IMR-90 (cell line): ENCODE measurements around the gene KLKB1. TPM values are rescaled to one million over a fixed set of nuclear protein-coding genes. Genes with fewer than 3 reads are reported as not detected.

ENCODE experiments used
- ATAC-seq: fragments of 200-7000 bp; cut with Tn5 transposase; 2 replicates; pipeline ENCODE4 v1.9.1; 2020; ENCODE audit warnings: low read depth, mild to moderate bottlenecking, moderate library complexity
- BruUV-seq: library from RNA; stranded (reverse); fragments of 400-500 nt; replicated peaks from 2 replicates; lab custom pipeline; 2021; lab: Mats Ljungman, UMichigan
- CTCF ChIA-PET: fragments of 300-600 bp; formaldehyde crosslinking; extraction: SDS; loops from one replicate; lab custom pipeline; 2021; ENCODE audit warnings: antibody characterized with exemption; lab: Yijun Ruan, JAX
- POLR2A ChIA-PET: fragments of 300-600 bp; sonication (Branson Sonifier 250); formaldehyde crosslinking; loops from one replicate; lab custom pipeline; 2022; ENCODE audit warnings: antibody characterized with exemption; ENCODE audit not compliant: unreplicated experiment; lab: Charles Lee
- DNase-seq: peaks from one replicate; pipeline ENCODE4 v3.0.0; 2013
- H2AFZ ChIP-seq: replicated peaks from 2 replicates; pipeline ENCODE3; 2013; ENCODE audit warnings: low read length, mild to moderate bottlenecking; ENCODE audit not compliant: poor library complexity
- H2AK5ac ChIP-seq: 2 replicates; pipeline ENCODE4 v1.6.1; 2013; ENCODE audit warnings: low read depth, low read length, inconsistent platforms
- H2AK9ac ChIP-seq: replicated peaks from 2 replicates; pipeline ENCODE3; 2013; ENCODE audit warnings: mild to moderate bottlenecking, low read depth, low read length, moderate library complexity; ENCODE audit not compliant: poor library complexity
- H2BK120ac ChIP-seq: 2 replicates; pipeline ENCODE4 v1.6.1; 2013; ENCODE audit warnings: low read depth, low read length, inconsistent platforms
- H2BK15ac ChIP-seq: 3 replicates; pipeline ENCODE4 v1.6.1; 2013; ENCODE audit warnings: low read depth, low read length, inconsistent platforms
- H2BK20ac ChIP-seq: 2 replicates; pipeline ENCODE4 v1.6.1; 2013; ENCODE audit warnings: low read depth, mild to moderate bottlenecking, inconsistent platforms, low read length, moderate library complexity
- H2BK5ac ChIP-seq: 2 replicates; pipeline ENCODE4 v1.6.1; 2013; ENCODE audit warnings: mild to moderate bottlenecking, low read depth, low read length, inconsistent platforms; ENCODE audit not compliant: poor library complexity, severe bottlenecking
- H3K14ac ChIP-seq: replicated peaks from 2 replicates; pipeline ENCODE4 v1.6.1; 2013; ENCODE audit warnings: low read depth, low read length, inconsistent platforms
- H3K18ac ChIP-seq: 2 replicates; pipeline ENCODE4 v1.6.1; 2013; ENCODE audit warnings: low read depth, low read length, control low read depth
- H3K23ac ChIP-seq: 2 replicates; pipeline ENCODE4 v1.6.1; 2013; ENCODE audit warnings: low read depth, low read length, inconsistent platforms
- H3K27ac ChIP-seq: 2 replicates; pipeline ENCODE4 v1.5.1; 2013; ENCODE audit warnings: mild to moderate bottlenecking, control low read depth, low read length; ENCODE audit not compliant: insufficient read depth
- H3K27me3 ChIP-seq: 2 replicates; pipeline ENCODE4 v1.6.1; 2013; ENCODE audit warnings: low read length; ENCODE audit not compliant: control insufficient read depth, insufficient read depth
- H3K36me3 ChIP-seq: 2 replicates; pipeline ENCODE4 v1.6.1; 2013; ENCODE audit warnings: low read length, mixed read lengths; ENCODE audit not compliant: control insufficient read depth, insufficient read depth
- H3K4ac ChIP-seq: 2 replicates; pipeline ENCODE4 v1.6.1; 2013; ENCODE audit warnings: low read depth, low read length, inconsistent platforms
- H3K4me1 ChIP-seq: 2 replicates; pipeline ENCODE4 v1.6.1; 2013; ENCODE audit warnings: low read length, mixed read lengths; ENCODE audit not compliant: control insufficient read depth, insufficient read depth
- H3K4me2 ChIP-seq: 2 replicates; pipeline ENCODE4 v1.6.1; 2013; ENCODE audit warnings: low read depth, mild to moderate bottlenecking, control low read depth, low read length, moderate library complexity
- H3K4me3 ChIP-seq: 2 replicates; pipeline ENCODE4 v1.5.1; 2013; ENCODE audit warnings: low read depth, mild to moderate bottlenecking, control low read depth, low read length, moderate library complexity; ENCODE audit not compliant: insufficient read depth
- H3K56ac ChIP-seq: 2 replicates; pipeline ENCODE4 v1.6.1; 2013; ENCODE audit warnings: low read length, inconsistent platforms; ENCODE audit not compliant: insufficient read depth; ENCODE audit errors: extremely low read depth
- H3K79me1 ChIP-seq, 2 experiments: 2 replicates each; pipeline ENCODE4 v1.6.1; 2013; ENCODE audit warnings: low read length in 2 of 2, inconsistent platforms in 1 of 2, low read depth in 1 of 2
- H3K9ac ChIP-seq: 2 replicates; pipeline ENCODE4 v1.6.1; 2013; ENCODE audit warnings: low read depth, low read length, control low read depth
- H3K9me1 ChIP-seq: 2 replicates; pipeline ENCODE4 v1.6.1; 2013; ENCODE audit warnings: low read length, inconsistent platforms; ENCODE audit not compliant: insufficient read depth
- H3K9me3 ChIP-seq: 2 replicates; pipeline ENCODE4 v1.6.1; 2013; ENCODE audit warnings: low read length; ENCODE audit not compliant: control insufficient read depth, insufficient read depth
- H4K20me1 ChIP-seq: 2 replicates; pipeline ENCODE4 v1.6.1; 2013; ENCODE audit warnings: low read length, inconsistent platforms; ENCODE audit not compliant: insufficient read depth
- H4K5ac ChIP-seq: 2 replicates; pipeline ENCODE4 v1.6.1; 2013; ENCODE audit warnings: mild to moderate bottlenecking, low read depth, low read length, control low read depth
- H4K8ac ChIP-seq, 2 experiments: 2 replicates each; pipeline ENCODE4 v1.6.1; 2013; ENCODE audit warnings: low read depth in 2 of 2, low read length in 2 of 2, control low read depth in 1 of 2, inconsistent platforms in 1 of 2
- H4K91ac ChIP-seq: 2 replicates; pipeline ENCODE4 v1.6.1; 2013; ENCODE audit warnings: low read depth, low read length, inconsistent platforms; ENCODE audit not compliant: insufficient read depth
- BHLHE40 ChIP-seq: fragments of 150-350 bp; IDR thresholded peaks from 2 replicates; pipeline ENCODE4 v1.6.1; 2016; ENCODE audit warnings: mild to moderate bottlenecking, low read depth, low read length
- CEBPB ChIP-seq: IDR thresholded peaks from 2 replicates; pipeline ENCODE4 v1.6.1; 2012; ENCODE audit warnings: low read depth, low read length, improper control_type of control experiment
- CHD1 ChIP-seq: IDR thresholded peaks from 2 replicates; pipeline ENCODE4 v1.6.1; 2012; ENCODE audit warnings: low read depth, low read length, improper control_type of control experiment
- CTCF ChIP-seq: conservative IDR thresholded peaks from 2 replicates; pipeline ENCODE4 v1.5.1; 2012; ENCODE audit warnings: mild to moderate bottlenecking, low read depth, low read length, improper control_type of control experiment
- ELK1 ChIP-seq: fragments of 150-350 bp; IDR thresholded peaks from 2 replicates; pipeline ENCODE4 v1.6.1; 2016; ENCODE audit warnings: low read depth, mild to moderate bottlenecking, low read length, moderate library complexity, borderline replicate concordance
- FOS ChIP-seq: fragments of 150-350 bp; IDR thresholded peaks from 2 replicates; pipeline ENCODE4 v1.6.1; 2016; ENCODE audit warnings: low read depth, low read length
- MAFK ChIP-seq: IDR thresholded peaks from 2 replicates; pipeline ENCODE4 v1.6.1; 2012; ENCODE audit warnings: low read depth, low read length, improper control_type of control experiment
- MAZ ChIP-seq: IDR thresholded peaks from 2 replicates; pipeline ENCODE4 v1.6.1; 2012; ENCODE audit warnings: low read depth, mild to moderate bottlenecking, low read length, improper control_type of control experiment, moderate library complexity, borderline replicate concordance
- MXI1 ChIP-seq: IDR thresholded peaks from 2 replicates; pipeline ENCODE4 v1.6.1; 2012; ENCODE audit warnings: low read depth, mild to moderate bottlenecking, low read length, moderate library complexity, borderline replicate concordance
- NFE2L2 ChIP-seq: fragments of 150-350 bp; IDR thresholded peaks from 2 replicates; pipeline ENCODE4 v1.6.1; 2016; ENCODE audit warnings: low read depth, mild to moderate bottlenecking, low read length
- POLR2A ChIP-seq: IDR thresholded peaks from 2 replicates; pipeline ENCODE4 v1.6.1; 2012; ENCODE audit warnings: mild to moderate bottlenecking, low read depth, low read length
- RAD21 ChIP-seq: IDR thresholded peaks from 2 replicates; pipeline ENCODE4 v1.6.1; 2012; ENCODE audit warnings: low read length, improper control_type of control experiment
- RCOR1 ChIP-seq: IDR thresholded peaks from 2 replicates; pipeline ENCODE4 v1.6.1; 2012; ENCODE audit warnings: mild to moderate bottlenecking, low read length, improper control_type of control experiment; ENCODE audit not compliant: insufficient replicate concordance
- RFX5 ChIP-seq: IDR thresholded peaks from 2 replicates; pipeline ENCODE4 v1.8.0; 2012; ENCODE audit warnings: low read depth, mild to moderate bottlenecking, low read length, moderate library complexity
- SMC3 ChIP-seq: fragments of 150-350 bp; IDR thresholded peaks from 2 replicates; pipeline ENCODE4 v1.6.1; 2016; ENCODE audit warnings: low read depth, mild to moderate bottlenecking, antibody characterized with exemption, low read length, moderate library complexity
- USF2 ChIP-seq: fragments of 150-350 bp; IDR thresholded peaks from 2 replicates; pipeline ENCODE4 v1.6.1; 2017; ENCODE audit warnings: mild to moderate bottlenecking, antibody characterized with exemption, low read length, low read depth
- WGBS, 2 experiments: methylation state at CpG; one replicate each; pipeline versions ENCODE4 v1.1.5 to v1.1.7; 2013; ENCODE audit warnings: missing lambda C conversion rate in 2 of 2; ENCODE audit not compliant: insufficient read length in 1 of 2; ENCODE audit errors: extremely low coverage in 2 of 2; 5-methylcytosine and 5-hydroxymethylcytosine counted together
- dilution Hi-C: fragments of 300-500 bp; cut with HindIII; formaldehyde crosslinking; loops from one replicate; pipeline ENCODE4 v1.14.3; 2018; ENCODE audit warnings: low sequenced_read_pairs; ENCODE audit not compliant: unreplicated experiment
- in situ Hi-C: fragments of 300-500 bp; cut with MboI; formaldehyde crosslinking; loops from 3 replicates; pipeline ENCODE4 v1.14.3; 2019; ENCODE audit warnings: low sequenced_read_pairs, inconsistent platforms, mixed read lengths
- intact Hi-C: fragments of 100-400 bp; cut with micrococcal nuclease; formaldehyde crosslinking; loops from 2 replicates; pipeline ENCODE4 v1.10.0; 2022
- polyA plus RNA-seq, 3 experiments: library from polyadenylated mRNA; depleted of rRNA; stranded (reverse); fragments of >200 nt; gene quantifications; 2 replicates each; pipeline ENCODE4 v1.2.3, GENCODE V29; 2012; ENCODE audit warnings: low replicate concordance in 1 of 3
- total RNA-seq: library from RNA; depleted of rRNA; stranded (reverse); fragments of >200 nt; gene quantifications from 2 replicates; pipeline ENCODE4 v1.2.3, GENCODE V29; 2012

Gene KLKB1
- total and polyA plus RNA-seq, 2 of the 4 experiments (the other 2 are of a cell fraction) = 0.03 TPM; not detected in 1

GRCh38 chr4:186307497-186307896 lies 80.2 kb downstream of the KLKB1 start:
- Histone ChIP-seq H3K18ac (no peak overlapping the region), H4K91ac (no peak overlapping the region), H3K14ac (no peak overlapping the region), H3K4me3 (no peak overlapping the region), H3K9me1 (no peaks in the 10 kb centered on the region), H2BK120ac (no peak overlapping the region), H3K4me2 (no peak overlapping the region), H3K27ac (no peak overlapping the region), H3K36me3 (no peaks in the 10 kb centered on the region), H2AK5ac (no peak overlapping the region), H3K9ac (no peak overlapping the region), H2BK15ac (no peak overlapping the region), H3K23ac (no peak overlapping the region), H2BK5ac (no peak overlapping the region), H3K56ac (no peak overlapping the region), H4K8ac (no peak overlapping the region), H4K20me1 (no peaks in the 10 kb centered on the region), H2AFZ (no peak overlapping the region), H3K27me3 (peaks cover 8% of the 10 kb centered on the region), H3K9me3 (no peaks in the 10 kb centered on the region), H4K5ac (no peak overlapping the region), H2AK9ac (no peak overlapping the region), H2BK20ac (no peak overlapping the region), H3K79me1 (no peaks in the 10 kb centered on the region), H3K4ac (no peak overlapping the region), H3K4me1 (no peaks in the 10 kb centered on the region)
- DNase-seq = no peak
- no peak for ATAC-seq
- dilution Hi-C loops (no loop called here), intact Hi-C loops (no loop called here), in situ Hi-C loops (no loop called here)
- WGBS, 2 experiments = no CpG with 5 or more reads among the region's 4 CpGs
- no TSS peak for BruUV-seq
- TF ChIP-seq RCOR1 (no peak), MAFK (no peak), USF2 (no peak), MXI1 (no peak), ELK1 (no peak), POLR2A (no peak), SMC3 (no peak), FOS (no peak), CHD1 (no peak), CEBPB (no peak), RFX5 (no peak), RAD21 (no peak), MAZ (no peak), NFE2L2 (no peak), BHLHE40 (no peak), CTCF (no peak)
- POLR2A ChIA-PET = no interaction called here
- CTCF ChIA-PET = no interaction called here
